GM18499 (cell line): ENCODE measurements around the gene DLK1.

Source experiments
- ATAC-seq: cut with Tn5 transposase; IDR thresholded peaks from one replicate; pipeline ENCODE4 v1.9.1; 2021; ENCODE audit warnings: moderate number of reproducible peaks; ENCODE audit not compliant: insufficient read depth, unreplicated experiment

DLK1 gene

GRCh38 chr14:100692859-100693558, 33.7 kb upstream of the DLK1 start:
- ATAC-seq, result no peak

GRCh38 chr14:100693877-100694578, 32.7 kb upstream of the DLK1 start:
- no peak for ATAC-seq

- no peak for ATAC-seq
These were observed 31.9 kb upstream of the DLK1 start for GRCh38 chr14:100694579-100695422.

GRCh38 chr14:100695423-100695738, 31.3 kb upstream of the DLK1 start:
- no peak for ATAC-seq

GRCh38 chr14:100696008-100696407, 30.7 kb upstream of the DLK1 start:
- ATAC-seq, result no peak

GRCh38 chr14:100696590-100696989, 30.1 kb upstream of the DLK1 start:
- ATAC-seq, result no peak

DNA sequence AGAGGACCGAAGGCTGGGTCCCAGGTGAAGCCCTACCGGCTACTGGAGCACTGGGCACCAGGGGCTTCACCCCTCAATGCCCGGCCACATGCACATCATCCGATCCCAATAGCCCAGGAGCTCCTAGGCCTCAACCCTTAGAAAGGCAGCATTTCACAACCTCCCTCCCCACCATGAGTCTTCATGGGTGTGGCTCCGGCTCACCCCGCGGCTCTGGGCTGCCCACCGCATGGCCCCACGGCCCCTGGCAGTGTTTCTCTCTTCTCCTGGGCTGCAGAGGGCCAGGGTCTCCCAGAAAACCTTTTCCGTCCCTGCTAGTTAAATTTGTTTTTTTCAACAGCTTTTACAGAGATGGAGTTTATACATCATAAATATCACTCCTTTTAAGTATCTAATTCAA, 28.6 kb upstream of the DLK1 start:
- no peak for ATAC-seq

- ATAC-seq, result no peak
These were observed 27.8 kb upstream of the DLK1 start for GRCh38 chr14:100698666-100699448.

- no peak for ATAC-seq
These were observed 25.4 kb upstream of the DLK1 start for GRCh38 chr14:100701314-100701713.

DNA sequence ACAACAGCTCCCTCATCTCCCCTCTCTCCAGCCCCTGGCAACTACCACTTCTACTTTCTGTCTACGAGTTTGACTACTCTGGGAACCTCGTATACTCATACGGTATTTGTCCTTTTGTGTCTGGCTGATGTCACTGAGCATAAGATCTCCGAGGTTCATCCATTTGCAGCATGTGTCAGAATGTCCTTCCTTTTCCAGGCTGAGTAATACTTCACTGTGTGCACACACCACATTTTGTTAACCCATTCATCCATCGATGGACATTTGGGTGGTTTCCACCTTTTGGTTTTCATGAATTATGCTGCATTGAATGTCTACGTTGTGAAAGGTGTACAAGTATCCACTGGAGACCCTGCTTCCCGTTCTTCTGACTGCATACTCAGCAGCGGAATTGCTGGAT, 24.1 kb upstream of the DLK1 start:
- no peak for ATAC-seq

DNA sequence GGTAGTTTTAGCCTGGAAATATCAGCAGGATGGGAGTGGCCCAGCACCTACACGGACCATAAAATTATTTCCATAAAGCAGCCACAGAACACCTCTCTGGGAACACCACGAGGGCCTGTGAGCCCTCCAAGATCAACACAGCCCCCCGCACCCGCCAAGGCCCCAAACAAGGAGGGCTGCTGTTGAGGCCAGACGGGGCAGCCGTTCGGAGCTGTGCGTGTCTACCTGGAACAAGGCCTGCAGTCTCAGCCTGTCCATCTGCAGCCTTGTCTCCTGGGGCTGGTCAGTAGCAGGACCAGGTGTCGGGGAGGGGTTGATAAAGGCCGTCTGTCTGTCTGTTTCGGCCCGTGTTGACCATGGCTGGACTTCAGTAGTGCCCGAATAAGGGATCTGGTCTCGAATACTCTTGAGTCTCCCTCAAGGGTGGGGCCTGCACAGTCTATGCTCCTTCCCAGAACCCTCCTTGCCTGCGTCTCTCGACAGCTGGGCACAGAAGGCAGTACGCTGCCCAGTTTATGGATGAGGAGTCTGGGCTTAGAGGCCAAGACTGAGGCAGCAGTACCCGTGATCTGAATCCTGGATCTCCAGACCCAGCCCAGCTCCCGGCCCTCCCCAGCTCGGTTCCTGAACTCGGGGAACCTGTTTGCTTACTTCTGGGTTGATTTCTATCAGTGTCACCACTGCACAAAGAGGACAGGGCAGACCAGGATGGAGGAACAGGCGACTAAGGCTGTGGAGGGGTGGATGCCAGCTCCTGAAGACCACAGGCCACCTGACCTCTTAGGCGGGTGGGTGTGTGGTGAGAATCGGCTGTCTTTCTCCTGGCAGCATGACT, 23.1 kb upstream of the DLK1 start:
- no peak for ATAC-seq

GRCh38 chr14:100706200-100706599, 20.5 kb upstream of the DLK1 start:
- ATAC-seq, result no peak

- ATAC-seq, result no peak
These were observed 19.8 kb upstream of the DLK1 start for GRCh38 chr14:100706860-100707259.

- ATAC-seq, result no peak
These were observed 18.0 kb upstream of the DLK1 start for GRCh38 chr14:100708425-100709288.

DNA sequence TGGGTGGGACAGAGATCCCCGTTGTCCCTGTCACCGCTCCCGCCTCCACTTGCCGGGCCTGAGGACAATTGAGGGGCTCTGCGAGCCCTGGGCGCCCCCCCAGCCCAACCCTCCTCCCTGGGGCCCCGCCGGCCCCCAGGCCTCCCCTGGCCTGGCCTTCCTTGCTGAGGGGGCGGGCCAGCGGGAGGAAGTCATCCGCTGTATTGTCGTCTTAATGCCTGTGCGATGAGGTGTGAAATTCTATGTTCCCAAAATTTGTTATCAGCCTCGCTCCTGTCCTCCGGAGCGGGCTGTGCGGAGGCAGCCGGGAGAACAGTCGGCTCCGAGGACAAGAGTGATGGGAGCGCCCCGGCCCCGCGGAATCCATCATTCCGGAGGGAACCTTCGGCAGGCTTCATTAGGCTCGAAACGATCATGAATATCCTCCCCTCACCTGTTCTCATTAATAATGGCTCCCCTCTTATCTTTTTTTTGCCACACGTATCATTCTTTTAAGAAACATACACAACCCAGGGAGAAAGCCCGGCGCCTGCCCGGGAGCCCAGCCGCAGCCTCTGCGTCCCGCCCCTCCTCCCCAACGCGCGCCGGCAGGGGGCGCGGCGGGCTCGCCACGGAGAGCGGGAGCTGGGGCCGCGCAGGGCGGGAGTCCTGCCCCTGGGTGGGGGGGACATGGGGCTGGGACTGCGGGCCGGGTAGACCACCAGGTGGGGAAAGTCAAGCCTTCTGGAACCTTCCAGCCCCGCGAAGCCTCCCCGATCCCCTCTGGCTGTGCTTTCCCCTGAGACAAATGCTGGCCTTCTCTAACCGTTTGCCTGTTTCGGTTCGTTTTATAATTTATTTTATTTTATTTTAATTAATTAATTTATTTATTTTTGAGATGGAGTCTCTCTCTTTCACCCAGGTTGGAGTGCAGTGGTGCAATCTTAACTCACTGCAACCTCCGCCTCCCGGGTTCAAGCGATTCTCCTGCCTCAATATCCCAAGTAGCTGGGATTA, 17.1 kb upstream of the DLK1 start:
- ATAC-seq, result no peak

DNA sequence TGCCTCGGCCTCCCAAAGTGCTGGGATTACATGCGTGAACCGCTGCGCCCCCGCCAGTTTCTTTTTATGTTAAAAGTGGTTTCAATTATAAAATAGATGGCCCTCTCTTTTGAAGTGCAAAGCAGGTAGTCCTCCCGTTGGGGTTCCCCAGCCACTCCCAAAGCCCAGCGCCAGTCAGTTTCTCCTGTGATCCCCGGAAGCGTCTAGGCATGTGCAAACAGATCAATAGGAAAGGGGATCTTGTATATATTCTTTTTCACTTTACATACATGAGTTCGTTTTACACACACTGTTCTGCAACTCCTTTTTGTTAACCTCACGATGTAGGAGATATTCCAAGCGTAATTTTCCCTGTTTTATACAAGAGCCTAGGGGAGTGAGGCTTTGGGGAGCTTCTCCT, 16.3 kb upstream of the DLK1 start:
- ATAC-seq, result no peak

GRCh38 chr14:100710826-100711462, 15.7 kb upstream of the DLK1 start:
- no peak for ATAC-seq
